Endothelial cell (in vitro differentiated cells): Measurements from ENCODE around the gene CD200R1L. TPM values are rescaled to one million over a fixed set of nuclear protein-coding genes. Genes with fewer than 3 reads are reported as not detected.

ENCODE experiments used
- DNase-seq: peaks from one replicate; pipeline ENCODE4 v3.0.0; 2021; ENCODE audit warnings: low spot score
- H3K27ac Mint-ChIP-seq: one replicate; pipeline ENCODE4 v1.8.0; 2021; ENCODE audit warnings: mixed read lengths, inconsistent platforms; ENCODE audit not compliant: unreplicated experiment
- H3K27me3 Mint-ChIP-seq: one replicate; pipeline ENCODE4 v1.8.0; 2021; ENCODE audit warnings: mild to moderate bottlenecking, moderate library complexity, mixed read lengths, inconsistent platforms; ENCODE audit not compliant: unreplicated experiment
- H3K36me3 Mint-ChIP-seq: one replicate; pipeline ENCODE4 v1.8.0; 2021; ENCODE audit warnings: mild to moderate bottlenecking, low read depth, mixed read lengths, inconsistent platforms; ENCODE audit not compliant: unreplicated experiment
- H3K4me1 Mint-ChIP-seq: one replicate; pipeline ENCODE4 v1.8.0; 2021; ENCODE audit warnings: mild to moderate bottlenecking, mixed read lengths, inconsistent platforms; ENCODE audit not compliant: unreplicated experiment
- H3K4me3 Mint-ChIP-seq: one replicate; pipeline ENCODE4 v1.8.0; 2021; ENCODE audit warnings: mild to moderate bottlenecking, mixed read lengths, inconsistent platforms; ENCODE audit not compliant: unreplicated experiment
- H3K9me3 Mint-ChIP-seq: one replicate; pipeline ENCODE4 v1.8.0; 2021; ENCODE audit warnings: mixed read lengths, inconsistent platforms; ENCODE audit not compliant: unreplicated experiment
- total RNA-seq: library from RNA; stranded (reverse); fragmentation: NEBNext Ultra II Directional; extraction: Animal tissue kit (Norgen Biotek cat#: 25700); gene quantifications from one replicate; pipeline ENCODE4 v1.2.1, GENCODE V29; 2021; ENCODE audit not compliant: unreplicated experiment
- TF ChIP-seq, protein P1 (sequence below): fragments of 200-600 bp; sonication (generic); IDR thresholded peaks from one replicate; pipeline ENCODE4 v1.5.0; 2021; ENCODE audit warnings: antibody characterized with exemption; ENCODE audit not compliant: unreplicated experiment

CD200R1L gene
- total RNA-seq, 1 donor from 2014 or later: not detected

- no peak for DNase-seq
- H3K27ac Mint-ChIP-seq: no peak overlapping the region
- no peaks in the 10 kb centered on the region for H3K36me3 Mint-ChIP-seq
- no peak overlapping the region for H3K4me3 Mint-ChIP-seq
- TF ChIP-seq, protein P1, sequence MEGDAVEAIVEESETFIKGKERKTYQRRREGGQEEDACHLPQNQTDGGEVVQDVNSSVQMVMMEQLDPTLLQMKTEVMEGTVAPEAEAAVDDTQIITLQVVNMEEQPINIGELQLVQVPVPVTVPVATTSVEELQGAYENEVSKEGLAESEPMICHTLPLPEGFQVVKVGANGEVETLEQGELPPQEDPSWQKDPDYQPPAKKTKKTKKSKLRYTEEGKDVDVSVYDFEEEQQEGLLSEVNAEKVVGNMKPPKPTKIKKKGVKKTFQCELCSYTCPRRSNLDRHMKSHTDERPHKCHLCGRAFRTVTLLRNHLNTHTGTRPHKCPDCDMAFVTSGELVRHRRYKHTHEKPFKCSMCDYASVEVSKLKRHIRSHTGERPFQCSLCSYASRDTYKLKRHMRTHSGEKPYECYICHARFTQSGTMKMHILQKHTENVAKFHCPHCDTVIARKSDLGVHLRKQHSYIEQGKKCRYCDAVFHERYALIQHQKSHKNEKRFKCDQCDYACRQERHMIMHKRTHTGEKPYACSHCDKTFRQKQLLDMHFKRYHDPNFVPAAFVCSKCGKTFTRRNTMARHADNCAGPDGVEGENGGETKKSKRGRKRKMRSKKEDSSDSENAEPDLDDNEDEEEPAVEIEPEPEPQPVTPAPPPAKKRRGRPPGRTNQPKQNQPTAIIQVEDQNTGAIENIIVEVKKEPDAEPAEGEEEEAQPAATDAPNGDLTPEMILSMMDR: no peak
- no peaks in the 10 kb centered on the region for H3K4me1 Mint-ChIP-seq
- no peaks in the 10 kb centered on the region for H3K9me3 Mint-ChIP-seq
- no peaks in the 10 kb centered on the region for H3K27me3 Mint-ChIP-seq
These were observed 76.5 kb downstream of the CD200R1L start for GRCh38 chr3:112770032-112770626.

DNA sequence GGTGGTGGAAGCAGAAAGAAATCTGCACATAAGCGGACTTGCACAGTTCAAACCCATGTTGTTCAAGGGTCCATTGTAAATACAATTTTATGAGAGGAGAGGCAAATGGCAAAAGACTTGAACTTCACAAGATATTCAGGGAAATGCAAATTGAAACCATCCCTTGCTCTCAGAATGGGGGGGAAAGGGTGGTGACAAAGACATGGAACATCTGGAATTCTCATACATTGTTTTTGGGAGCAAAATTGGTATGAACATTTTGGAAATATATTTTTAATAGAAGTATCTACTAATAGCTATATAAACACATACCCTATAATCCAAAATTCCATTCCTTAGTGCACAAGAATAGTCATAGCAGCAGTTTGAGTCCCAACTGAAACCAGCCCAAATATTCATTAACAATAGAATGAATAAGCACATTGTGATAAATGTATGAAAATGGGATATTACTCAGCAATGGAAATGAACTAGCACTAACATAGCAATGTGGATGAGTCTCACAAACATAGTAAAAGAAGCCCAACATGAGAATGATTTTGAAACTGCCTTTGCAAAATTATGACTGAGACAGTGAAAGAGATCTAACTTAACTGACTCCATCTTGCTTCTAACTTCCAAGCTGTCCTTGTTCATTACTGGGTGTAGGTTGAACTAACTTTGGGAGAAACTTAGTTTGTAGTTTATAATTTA is 77.2 kb downstream of the CD200R1L start:
- Mint-ChIP-seq H3K9me3 (no peaks in the 10 kb centered on the region), H3K36me3 (no peaks in the 10 kb centered on the region), H3K27me3 (no peaks in the 10 kb centered on the region), H3K4me1 (no peaks in the 10 kb centered on the region), H3K27ac (no peak overlapping the region), H3K4me3 (no peak overlapping the region)
- TF ChIP-seq, protein P1: no peak
- DNase-seq: no peak

- Mint-ChIP-seq H3K27ac (no peak overlapping the region), H3K27me3 (no peaks in the 10 kb centered on the region), H3K9me3 (no peaks in the 10 kb centered on the region), H3K36me3 (no peaks in the 10 kb centered on the region), H3K4me1 (no peaks in the 10 kb centered on the region), H3K4me3 (no peak overlapping the region)
- DNase-seq: no peak
- TF ChIP-seq, protein P1: no peak
These were observed 78.9 kb downstream of the CD200R1L start for GRCh38 chr3:112767777-112768176.

- Mint-ChIP-seq H3K36me3 (no peaks in the 10 kb centered on the region), H3K4me1 (no peaks in the 10 kb centered on the region), H3K27me3 (no peaks in the 10 kb centered on the region), H3K4me3 (no peak overlapping the region), H3K27ac (no peak overlapping the region), H3K9me3 (no peaks in the 10 kb centered on the region)
- TF ChIP-seq, protein P1: no peak
- no peak for DNase-seq
These were observed 79.5 kb downstream of the CD200R1L start for GRCh38 chr3:112767177-112767576.

Other genes starting within 250 kb of the CD200R1L start
- gene CCDC80, start 205.7 kb downstream of the CD200R1L start, total RNA-seq: 3.7 TPM
- gene CD200R1, start 128.2 kb upstream of the CD200R1L start, total RNA-seq: 0.18 TPM
- 19.4 TPM for gene GTPBP8, start 144.1 kb upstream of the CD200R1L start, total RNA-seq